PC-9 (cell line): Measurements from ENCODE around the gene UBA52. TPM values are rescaled to one million over a fixed set of nuclear protein-coding genes. Genes with fewer than 3 reads are reported as not detected.

Experiments
- BruUV-seq: library from RNA; stranded (reverse); fragments of 400-500 nt; replicated peaks from 2 replicates; lab custom pipeline; 2021; lab: Mats Ljungman, UMichigan
- CTCF ChIA-PET: fragments of 300-600 bp; sonication (Branson Sonifier 250); formaldehyde crosslinking; loops from one replicate; lab custom pipeline; 2022; ENCODE audit warnings: antibody characterized with exemption; lab: Charles Lee
- POLR2A ChIA-PET: fragments of 300-600 bp; sonication (Branson Sonifier 250); formaldehyde crosslinking; loops from one replicate; lab custom pipeline; 2022; ENCODE audit warnings: antibody characterized with exemption; ENCODE audit not compliant: unreplicated experiment; lab: Charles Lee
- DNase-seq, 2 experiments: peaks; one replicate each; pipeline versions ENCODE4 v3.0.0 to v3.0.0-alpha.2; 2015 to 2022; ENCODE audit warnings: mixed read lengths in 1 of 2
- H2AFZ ChIP-seq: fragments of 200-600 bp; sonication (generic); 2 replicates; pipeline ENCODE4 v1.8.1; 2017; ENCODE audit warnings: antibody characterized with exemption
- H3F3A ChIP-seq: fragments of 200-600 bp; sonication (generic); 2 replicates; pipeline ENCODE4 v1.8.1; 2017; ENCODE audit warnings: antibody characterized with exemption, mild to moderate bottlenecking, low read depth; ENCODE audit not compliant: insufficient read depth
- H3K27ac ChIP-seq: fragments of 200-600 bp; sonication (generic); 2 replicates; pipeline ENCODE4 v1.6.1; 2016; ENCODE audit warnings: mixed run types
- H3K27me3 ChIP-seq: fragments of 200-600 bp; sonication (generic); 2 replicates; pipeline ENCODE4 v1.6.1; 2016; ENCODE audit warnings: low read depth, mixed run types; ENCODE audit not compliant: insufficient read depth
- H3K36me3 ChIP-seq: fragments of 200-600 bp; sonication (generic); 2 replicates; pipeline ENCODE4 v1.6.1; 2016; ENCODE audit warnings: low read depth, mixed run types
- H3K4me1 ChIP-seq: fragments of 200-600 bp; sonication (generic); replicated peaks from 2 replicates; pipeline ENCODE4 v1.6.1; 2016; ENCODE audit warnings: mixed run types; ENCODE audit not compliant: insufficient read depth
- H3K4me2 ChIP-seq: fragments of 200-600 bp; sonication (generic); 2 replicates; pipeline ENCODE4 v1.6.1; 2017; ENCODE audit warnings: mixed run types
- H3K4me3 ChIP-seq: fragments of 200-600 bp; sonication (generic); 2 replicates; pipeline ENCODE4 v1.6.1; 2016; ENCODE audit warnings: mixed run types
- H3K79me2 ChIP-seq: fragments of 200-600 bp; sonication (generic); 2 replicates; pipeline ENCODE4 v1.6.1; 2017; ENCODE audit warnings: low read depth, mixed run types
- H3K9me2 ChIP-seq: fragments of 200-600 bp; sonication (generic); 2 replicates; pipeline ENCODE4 v1.8.1; 2017; ENCODE audit warnings: mild to moderate bottlenecking; ENCODE audit not compliant: insufficient read depth
- H3K9me3 ChIP-seq: fragments of 200-600 bp; sonication (generic); 2 replicates; pipeline ENCODE4 v1.8.1; 2016; ENCODE audit warnings: low read depth; ENCODE audit not compliant: insufficient read depth
- H4K20me1 ChIP-seq: fragments of 200-600 bp; sonication (generic); 2 replicates; pipeline ENCODE4 v1.8.1; 2017; ENCODE audit not compliant: insufficient read depth
- EZH2 ChIP-seq: fragments of 200-600 bp; sonication (generic); IDR thresholded peaks from 2 replicates; pipeline ENCODE4 v1.8.0; 2017; ENCODE audit warnings: antibody characterized with exemption, low read depth
- intact Hi-C: fragments of 100-400 bp; cut with micrococcal nuclease; formaldehyde crosslinking; loops from one replicate; pipeline ENCODE4 v1.10.0; 2022; ENCODE audit not compliant: unreplicated experiment
- total RNA-seq: library from RNA; stranded (reverse); gene quantifications from 2 replicates; pipeline ENCODE4 v1.2.3, GENCODE V29; 2021
- TF ChIP-seq, protein P1 (sequence below): fragments of 200-600 bp; sonication (generic); conservative IDR thresholded peaks from 2 replicates; pipeline ENCODE4 v1.6.1; 2017; ENCODE audit warnings: mixed run types, antibody characterized with exemption, mild to moderate bottlenecking, moderate library complexity

Gene UBA52
- total RNA-seq, 1 experiment from 2014 or later: 1,141 TPM

DNA sequence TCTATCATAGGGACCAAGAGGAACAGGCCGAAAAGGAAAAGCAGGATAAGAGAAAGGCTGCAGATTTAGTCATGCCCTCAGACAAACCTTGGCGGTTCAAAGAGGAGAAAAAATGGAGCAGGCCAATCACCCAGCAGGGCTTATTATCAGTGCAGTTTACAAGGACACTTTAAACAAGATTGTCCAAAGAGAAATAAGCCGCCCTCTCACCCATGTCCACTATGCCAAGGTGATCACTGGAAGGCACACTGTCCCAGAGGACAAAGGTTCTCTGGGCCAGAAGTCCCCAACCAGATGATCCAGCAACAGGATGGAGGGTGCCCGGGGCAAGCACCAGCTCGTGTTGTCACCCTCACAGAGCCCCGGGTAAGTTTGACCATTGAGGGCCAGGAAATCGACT is 8.7 kb downstream of the UBA52 start:
- Histone ChIP-seq H3K36me3 (peaks cover 10% of the 10 kb centered on the region), H2AFZ (no peak overlapping the region), H4K20me1 (peaks cover 8% of the 10 kb centered on the region; the same call in 1 of the 2 replicates), H3K4me1 (no peaks in the 10 kb centered on the region), H3K4me3 (no peak overlapping the region), H3K27me3 (no peaks in the 10 kb centered on the region), H3K9me3 (no peaks in the 10 kb centered on the region), H3F3A (peaks cover 47% of the 10 kb centered on the region), H3K4me2 (no peak overlapping the region), H3K27ac (no peak overlapping the region), H3K79me2 (no peaks in the 10 kb centered on the region), H3K9me2 (no peaks in the 10 kb centered on the region)
- POLR2A ChIA-PET: no interaction called here
- TF ChIP-seq, protein P1, sequence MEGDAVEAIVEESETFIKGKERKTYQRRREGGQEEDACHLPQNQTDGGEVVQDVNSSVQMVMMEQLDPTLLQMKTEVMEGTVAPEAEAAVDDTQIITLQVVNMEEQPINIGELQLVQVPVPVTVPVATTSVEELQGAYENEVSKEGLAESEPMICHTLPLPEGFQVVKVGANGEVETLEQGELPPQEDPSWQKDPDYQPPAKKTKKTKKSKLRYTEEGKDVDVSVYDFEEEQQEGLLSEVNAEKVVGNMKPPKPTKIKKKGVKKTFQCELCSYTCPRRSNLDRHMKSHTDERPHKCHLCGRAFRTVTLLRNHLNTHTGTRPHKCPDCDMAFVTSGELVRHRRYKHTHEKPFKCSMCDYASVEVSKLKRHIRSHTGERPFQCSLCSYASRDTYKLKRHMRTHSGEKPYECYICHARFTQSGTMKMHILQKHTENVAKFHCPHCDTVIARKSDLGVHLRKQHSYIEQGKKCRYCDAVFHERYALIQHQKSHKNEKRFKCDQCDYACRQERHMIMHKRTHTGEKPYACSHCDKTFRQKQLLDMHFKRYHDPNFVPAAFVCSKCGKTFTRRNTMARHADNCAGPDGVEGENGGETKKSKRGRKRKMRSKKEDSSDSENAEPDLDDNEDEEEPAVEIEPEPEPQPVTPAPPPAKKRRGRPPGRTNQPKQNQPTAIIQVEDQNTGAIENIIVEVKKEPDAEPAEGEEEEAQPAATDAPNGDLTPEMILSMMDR: no peak
- TF ChIP-seq EZH2: no peak
- CTCF ChIA-PET: no interaction called here
- DNase-seq: no peak
- intact Hi-C loops: no loop called here
- no TSS peak for BruUV-seq

DNA sequence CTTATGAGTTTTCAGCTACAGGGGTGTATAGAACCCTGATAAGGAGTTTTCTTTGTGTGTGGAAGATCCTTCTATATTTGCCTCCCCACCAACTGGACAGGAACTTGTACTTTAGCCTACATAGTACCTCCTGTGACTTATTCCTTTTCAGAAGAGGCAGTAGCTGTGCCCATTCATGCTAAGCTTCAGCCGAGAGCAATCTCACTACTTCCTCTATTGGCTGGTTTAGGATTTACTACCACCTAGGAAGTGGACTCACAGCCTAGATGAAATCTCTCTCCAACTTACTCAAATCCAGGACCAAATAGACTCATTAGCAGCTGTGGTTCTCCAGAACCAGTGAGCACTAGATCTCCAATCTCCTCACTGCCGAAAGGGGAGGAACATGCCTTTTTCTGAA is 14.6 kb downstream of the UBA52 start:
- intact Hi-C loops: loop anchor here (5.0 kb wide), 1 partner anchor 246 kb away; the partner anchor contains the start of gene UPF1
- Histone ChIP-seq H3K27ac (no peak overlapping the region), H4K20me1 (no peaks in the 10 kb centered on the region), H3K9me3 (no peaks in the 10 kb centered on the region), H3K36me3 (no peaks in the 10 kb centered on the region; the same call in 1 of the 2 replicates), H3K27me3 (no peaks in the 10 kb centered on the region), H3K4me3 (no peak overlapping the region), H3K4me2 (no peak overlapping the region), H3K79me2 (peaks cover 14% of the 10 kb centered on the region; the same call in 1 of the 2 replicates), H3F3A (peaks cover 23% of the 10 kb centered on the region; the same call in 1 of the 2 replicates), H2AFZ (no peak overlapping the region), H3K9me2 (no peaks in the 10 kb centered on the region), H3K4me1 (peaks cover 11% of the 10 kb centered on the region)
- CTCF ChIA-PET: interaction anchor here (0.6 kb wide), 2 partner anchors 405 to 600 kb away, joined by 3 to 4 read pairs; no protein-coding TSS in a partner anchor
- POLR2A ChIA-PET: no interaction called here
- DNase-seq: no peak
- BruUV-seq: no TSS peak
- no peak for TF ChIP-seq EZH2
- TF ChIP-seq, protein P1: no peak

DNA sequence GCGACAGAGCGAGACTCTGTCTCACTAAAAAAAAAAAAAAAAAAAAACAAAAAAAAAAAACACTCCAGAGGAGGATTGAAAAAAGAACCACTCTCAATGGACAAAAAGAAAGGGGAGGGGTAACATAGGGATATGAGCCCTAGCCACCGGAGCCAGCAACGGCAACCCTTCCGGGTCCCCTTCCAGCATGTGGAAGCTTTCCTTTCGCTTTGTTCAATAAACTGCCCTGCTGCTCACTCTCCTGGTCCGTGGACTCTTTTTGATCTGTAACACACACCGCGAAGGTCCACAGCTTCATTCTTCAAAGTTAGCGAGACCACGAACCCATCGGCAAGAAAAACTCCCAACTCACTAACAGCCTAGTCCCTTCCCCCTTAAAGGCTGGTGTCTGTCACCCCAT is 15.9 kb downstream of the UBA52 start:
- H3K9me3 ChIP-seq: no peaks in the 10 kb centered on the region
- DNase-seq: no peak
- no peaks in the 10 kb centered on the region; the same call in 1 of the 2 replicates for H3K36me3 ChIP-seq
- no peak overlapping the region for H2AFZ ChIP-seq
- peaks cover 11% of the 10 kb centered on the region for H3K4me1 ChIP-seq
- H3K4me3 ChIP-seq: no peak overlapping the region
- H4K20me1 ChIP-seq: no peaks in the 10 kb centered on the region
- ChIA-PET POLR2A (interaction anchor here (0.5 to 0.8 kb wide), 2 partner anchors 29 to 63 kb away, joined by 3 to 14 read pairs; no protein-coding TSS in a partner anchor), CTCF (no interaction called here)
- no peak for TF ChIP-seq EZH2
- TF ChIP-seq, protein P1: no peak
- peaks cover 14% of the 10 kb centered on the region; the same call in 1 of the 2 replicates for H3K79me2 ChIP-seq
- no TSS peak for BruUV-seq
- H3K27ac ChIP-seq: no peak overlapping the region
- intact Hi-C loops: loop anchor here (5.0 kb wide), 1 partner anchor 245 kb away; the partner anchor contains the start of gene UPF1
- no peaks in the 10 kb centered on the region for H3K27me3 ChIP-seq
- peak overlapping the region; percentile 84 for H3K4me2 ChIP-seq
- no peaks in the 10 kb centered on the region for H3K9me2 ChIP-seq
- H3F3A ChIP-seq: peaks cover 34% of the 10 kb centered on the region; the same call in 1 of the 2 replicates
